CD4-positive, CD25-positive, alpha-beta regulatory T cell (primary cell): ENCODE measurements around the gene SLC35F3. TPM values are rescaled to one million over a fixed set of nuclear protein-coding genes. Genes with fewer than 3 reads are reported as not detected.
"Not testable (repeated sequence)": the region's sequence is repeated elsewhere in the genome, so short reads cannot be mapped to it uniquely, and the experiment has no call there.

Source experiments
- ATAC-seq, 2 donors: fragments of 150-1000 bp; cut with Tn5 transposase; one replicate each; pipeline ENCODE4 v1.10.0; 2021; ENCODE audit warnings: low read depth in 2 of 2, moderate number of reproducible peaks in 2 of 2, moderate library complexity in 1 of 2
- DNase-seq, 3 donors: peaks; one replicate each; pipeline versions ENCODE4 v3.0.0 to v3.0.0-alpha.2; 2012 to 2022; ENCODE audit warnings: mixed read lengths in 1 of 3
- H3K27ac ChIP-seq: one replicate; pipeline ENCODE4 v1.7.0; 2013; ENCODE audit warnings: mild to moderate bottlenecking, low read length; ENCODE audit not compliant: insufficient read depth, poor library complexity, severe bottlenecking
- H3K27me3 ChIP-seq: one replicate; pipeline ENCODE4 v1.7.0; 2013; ENCODE audit warnings: low read length; ENCODE audit not compliant: control insufficient read depth, insufficient read depth
- H3K36me3 ChIP-seq: one replicate; pipeline ENCODE4 v1.7.0; 2013; ENCODE audit warnings: mild to moderate bottlenecking, low read length, moderate library complexity; ENCODE audit not compliant: control insufficient read depth, insufficient read depth
- H3K4me1 ChIP-seq: 2 replicates; pipeline ENCODE4 v1.7.0; 2013; ENCODE audit warnings: mild to moderate bottlenecking, low read length; ENCODE audit not compliant: insufficient read depth, control insufficient read depth, poor library complexity, severe bottlenecking
- H3K4me3 ChIP-seq: one replicate; pipeline ENCODE4 v1.7.0; 2013; ENCODE audit warnings: low read depth, mild to moderate bottlenecking, low read length, moderate library complexity
- H3K9me3 ChIP-seq, 2 experiments: 1 replicate in 1 of 2; 2 replicates in 1 of 2; pipeline ENCODE4 v1.7.0; 2013; ENCODE audit warnings: low read length in 2 of 2, mild to moderate bottlenecking in 1 of 2, moderate library complexity in 1 of 2; ENCODE audit not compliant: control insufficient read depth in 2 of 2
- H3K27ac Mint-ChIP-seq, 3 donors: one replicate each; pipeline ENCODE4 v1.8.0; 2020 to 2022; ENCODE audit warnings: mild to moderate bottlenecking in 3 of 3, mixed read lengths in 3 of 3, moderate library complexity in 2 of 3
- H3K27me3 Mint-ChIP-seq: one replicate; pipeline ENCODE4 v1.8.0; 2022; ENCODE audit warnings: mild to moderate bottlenecking, mixed read lengths
- H3K36me3 Mint-ChIP-seq: one replicate; pipeline ENCODE4 v1.8.0; 2020; ENCODE audit warnings: mixed read lengths
- H3K4me1 Mint-ChIP-seq, 4 donors: one replicate each; pipeline ENCODE4 v1.8.0; 2020 to 2022; ENCODE audit warnings: mixed read lengths in 4 of 4, mild to moderate bottlenecking in 1 of 4
- H3K4me3 Mint-ChIP-seq, 4 donors: one replicate each; pipeline ENCODE4 v1.8.0; 2020 to 2022; ENCODE audit warnings: mild to moderate bottlenecking in 4 of 4, mixed read lengths in 4 of 4, moderate library complexity in 3 of 4
- H3K9me3 Mint-ChIP-seq, 7 donors: one replicate each; pipeline ENCODE4 v1.8.0; 2020 to 2022; ENCODE audit warnings: mixed read lengths in 7 of 7, mild to moderate bottlenecking in 3 of 7, moderate library complexity in 2 of 7
- polyA plus RNA-seq, 4 donors: library from polyadenylated mRNA; unstranded; fragments of 300-500 nt; fragmentation: Illumina TruSeq; gene quantifications; one replicate each; pipeline ENCODE4 v1.2.3, GENCODE V29; 2021
- total RNA-seq: library from RNA; stranded (reverse); gene quantifications from one replicate; pipeline ENCODE4 v1.2.3, GENCODE V29; 2022

SLC35F3 gene
- total and polyA plus RNA-seq, 5 donors from 2014 or later: 0.35 to 1.4 (median 1.3) TPM

DNA sequence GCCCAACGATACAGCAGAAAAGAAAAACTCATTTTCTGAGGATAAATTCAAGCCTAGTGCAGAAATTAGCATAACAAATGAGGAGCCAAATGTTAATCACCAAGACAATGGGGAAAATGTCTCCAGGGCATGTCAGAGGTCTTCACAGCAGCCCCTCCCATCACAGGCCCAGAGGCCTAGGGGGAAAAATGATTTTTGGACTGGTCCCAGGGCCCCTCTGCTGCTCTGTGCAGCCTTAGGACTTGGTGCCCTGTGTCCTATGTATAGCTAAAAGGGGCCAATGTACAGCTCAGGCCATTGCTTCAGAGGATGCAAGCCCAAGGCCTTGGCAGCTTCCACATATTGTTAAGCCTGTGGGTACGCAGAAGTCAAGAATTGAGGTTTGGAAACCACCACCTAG is 13.3 kb upstream of the SLC35F3 start:
- H3K4me1 ChIP-seq, H3K27ac ChIP-seq, ATAC-seq, H3K4me1 Mint-ChIP-seq, H3K36me3 ChIP-seq, DNase-seq, H3K4me3 Mint-ChIP-seq, H3K4me3 ChIP-seq, H3K9me3 ChIP-seq, H3K36me3 Mint-ChIP-seq, H3K27ac Mint-ChIP-seq, H3K27me3 ChIP-seq: not testable (repeated sequence)
- H3K9me3 Mint-ChIP-seq: peaks cover 0 to 29% (median 4%) of the 10 kb centered on the region in 7 donors
- peaks cover 16% of the 10 kb centered on the region for H3K27me3 Mint-ChIP-seq

DNA sequence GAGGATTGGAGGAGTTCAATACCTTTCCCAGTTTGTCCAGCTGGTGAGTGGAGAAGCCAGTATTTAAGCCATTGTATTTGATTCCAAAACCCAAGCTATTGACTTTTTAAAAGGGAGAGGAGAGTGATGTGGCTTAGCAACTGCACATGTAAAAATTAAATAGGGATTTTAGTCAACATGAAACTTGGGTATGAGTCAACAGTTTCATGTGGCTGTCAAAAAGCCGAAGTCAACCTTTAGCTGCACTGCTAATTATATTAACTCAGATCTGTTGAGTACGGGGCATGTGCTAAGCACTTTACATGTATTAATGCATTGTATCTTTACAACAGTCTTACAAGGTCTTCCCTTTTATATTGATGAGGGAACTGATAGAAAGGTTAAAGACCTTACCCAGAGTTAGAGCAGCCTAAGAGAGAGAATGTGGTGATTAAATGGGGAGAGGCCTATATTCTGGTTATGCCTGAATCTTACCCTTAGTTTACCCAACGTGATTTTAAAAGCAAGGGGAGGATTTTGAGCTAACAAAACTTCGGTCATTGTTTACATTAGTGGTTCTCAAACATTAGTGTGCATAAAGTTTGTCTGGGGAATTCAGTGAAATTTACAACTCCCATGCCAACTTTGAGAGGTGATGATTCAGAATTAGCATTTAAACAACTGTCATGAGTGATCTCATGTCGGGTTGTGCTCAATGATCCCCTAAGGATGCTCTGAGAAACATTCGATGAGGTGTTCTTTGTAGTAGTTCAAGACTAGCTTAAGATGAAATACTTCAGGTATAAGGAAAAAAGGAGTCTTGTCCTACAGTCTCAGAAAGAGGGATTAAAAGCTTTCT is 6.9 kb upstream of the SLC35F3 start:
- ATAC-seq (no peak), DNase-seq (peak in 1 of 3 donors; percentile 12)
- H3K9me3 Mint-ChIP-seq: peaks cover 0 to 7% (median 2%) of the 10 kb centered on the region in 7 donors
- Histone ChIP-seq H3K27me3 (peaks cover 14% of the 10 kb centered on the region), H3K4me1 (no peaks in the 10 kb centered on the region), H3K9me3 (no peaks in the 10 kb centered on the region), H3K4me3 (no peak overlapping the region), H3K36me3 (no peaks in the 10 kb centered on the region), H3K27ac (no peak overlapping the region)
- H3K4me1 Mint-ChIP-seq: no peaks in the 10 kb centered on the region
- no peak overlapping the region for H3K27ac Mint-ChIP-seq
- no peaks in the 10 kb centered on the region for H3K36me3 Mint-ChIP-seq
- H3K27me3 Mint-ChIP-seq: peaks cover 35% of the 10 kb centered on the region
- no peak overlapping the region for H3K4me3 Mint-ChIP-seq

- no peaks in the 10 kb centered on the region for H3K4me1 ChIP-seq
- H3K4me1 Mint-ChIP-seq: peaks cover 0 to 2% (median 0%) of the 10 kb centered on the region in 4 donors
- peaks cover 0 to 8% (median 3%) of the 10 kb centered on the region in 7 donors for H3K9me3 Mint-ChIP-seq
- no peak overlapping the region for H3K4me3 ChIP-seq
- H3K27me3 Mint-ChIP-seq: peaks cover 48% of the 10 kb centered on the region
- no peak overlapping the region for H3K27ac Mint-ChIP-seq
- peaks cover 26% of the 10 kb centered on the region for H3K27me3 ChIP-seq
- H3K9me3 ChIP-seq: no peaks in the 10 kb centered on the region
- H3K4me3 Mint-ChIP-seq: no peak overlapping the region
- no peak for DNase-seq
- H3K36me3 Mint-ChIP-seq: no peaks in the 10 kb centered on the region
- no peak overlapping the region for H3K27ac ChIP-seq
- no peak for ATAC-seq
- no peaks in the 10 kb centered on the region for H3K36me3 ChIP-seq
Measured at GRCh38 chr1:233901495-233901894, 3.0 kb upstream of the SLC35F3 start.

GRCh38 chr1:233905416-233906051 is 1.1 kb downstream of the SLC35F3 start:
- no peaks in the 10 kb centered on the region for H3K36me3 ChIP-seq
- no peaks in the 10 kb centered on the region for H3K36me3 Mint-ChIP-seq
- H3K9me3 Mint-ChIP-seq: peaks cover 0 to 3% (median 0%) of the 10 kb centered on the region in 7 donors
- no peak for DNase-seq
- no peaks in the 10 kb centered on the region for H3K4me1 ChIP-seq
- no peaks in the 10 kb centered on the region for H3K9me3 ChIP-seq
- H3K27ac ChIP-seq: no peak overlapping the region
- ATAC-seq: no peak
- peaks cover 56% of the 10 kb centered on the region for H3K27me3 Mint-ChIP-seq
- H3K27me3 ChIP-seq: peaks cover 23% of the 10 kb centered on the region
- peaks cover 0 to 2% (median 0%) of the 10 kb centered on the region in 4 donors for H3K4me1 Mint-ChIP-seq
- H3K4me3 ChIP-seq: no peak overlapping the region
- no peak overlapping the region for H3K27ac Mint-ChIP-seq
- H3K4me3 Mint-ChIP-seq: peak overlapping the region in 1 of 4 donors; percentile 54

DNA sequence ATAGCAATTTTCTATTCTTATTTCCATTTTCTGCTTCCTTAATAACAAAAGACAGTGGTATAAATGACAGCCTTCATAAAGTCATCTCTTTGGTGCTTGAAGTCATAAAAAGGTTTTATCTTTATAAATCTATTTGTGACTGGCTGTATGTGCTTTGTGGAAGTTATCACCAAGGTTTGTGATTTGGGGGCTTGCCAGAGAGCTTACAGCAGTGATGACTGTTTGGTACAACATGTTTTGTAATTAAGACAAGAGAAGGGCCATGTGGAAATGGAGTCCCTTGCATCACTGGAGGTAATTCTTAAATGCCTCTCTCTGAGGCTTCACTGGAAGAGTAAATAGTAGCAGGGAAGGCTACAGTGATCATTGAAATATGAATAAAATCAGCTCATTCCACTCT is 2.7 kb downstream of the SLC35F3 start:
- DNase-seq: no peak
- Histone ChIP-seq H3K4me3 (no peak overlapping the region), H3K27me3 (peaks cover 17% of the 10 kb centered on the region), H3K4me1 (no peaks in the 10 kb centered on the region), H3K27ac (no peak overlapping the region), H3K9me3 (no peaks in the 10 kb centered on the region), H3K36me3 (no peaks in the 10 kb centered on the region)
- Mint-ChIP-seq H3K9me3 (peaks cover 0 to 3% (median 0%) of the 10 kb centered on the region in 7 donors), H3K4me3 (no peak overlapping the region), H3K36me3 (no peaks in the 10 kb centered on the region), H3K4me1 (peaks cover 0 to 2% (median 0%) of the 10 kb centered on the region in 4 donors), H3K27me3 (peaks cover 60% of the 10 kb centered on the region), H3K27ac (no peak overlapping the region)
- ATAC-seq: no peak

- peaks cover 0 to 3% (median 0%) of the 10 kb centered on the region in 7 donors for H3K9me3 Mint-ChIP-seq
- no peak overlapping the region for H3K27ac Mint-ChIP-seq
- Histone ChIP-seq H3K4me3 (no peak overlapping the region), H3K4me1 (no peaks in the 10 kb centered on the region), H3K9me3 (no peaks in the 10 kb centered on the region), H3K36me3 (no peaks in the 10 kb centered on the region), H3K27me3 (peaks cover 12% of the 10 kb centered on the region), H3K27ac (no peak overlapping the region)
- H3K36me3 Mint-ChIP-seq: no peaks in the 10 kb centered on the region
- peaks cover 0 to 2% (median 0%) of the 10 kb centered on the region in 4 donors for H3K4me1 Mint-ChIP-seq
- peaks cover 56% of the 10 kb centered on the region for H3K27me3 Mint-ChIP-seq
- H3K4me3 Mint-ChIP-seq: no peak overlapping the region
- ATAC-seq: no peak
- no peak for DNase-seq
Measured at GRCh38 chr1:233908092-233908491, 3.6 kb downstream of the SLC35F3 start.

GRCh38 chr1:233909195-233909594 is 4.7 kb downstream of the SLC35F3 start:
- H3K4me1 Mint-ChIP-seq: peaks cover 0 to 2% (median 0%) of the 10 kb centered on the region in 4 donors
- H3K36me3 ChIP-seq: no peaks in the 10 kb centered on the region
- H3K27me3 ChIP-seq: peaks cover 8% of the 10 kb centered on the region
- no peak overlapping the region for H3K4me3 ChIP-seq
- H3K27ac Mint-ChIP-seq: no peak overlapping the region
- ATAC-seq (no peak), DNase-seq (no peak)
- no peak overlapping the region for H3K27ac ChIP-seq
- no peaks in the 10 kb centered on the region for H3K36me3 Mint-ChIP-seq
- H3K27me3 Mint-ChIP-seq: peaks cover 47% of the 10 kb centered on the region
- peaks cover 0 to 3% (median 0%) of the 10 kb centered on the region in 7 donors for H3K9me3 Mint-ChIP-seq
- no peaks in the 10 kb centered on the region for H3K4me1 ChIP-seq
- no peaks in the 10 kb centered on the region for H3K9me3 ChIP-seq
- no peak overlapping the region for H3K4me3 Mint-ChIP-seq
